Measurements from ENCODE around the gene PLCB1. TPM values are rescaled to one million over a fixed set of nuclear protein-coding genes. Genes with fewer than 3 reads are reported as not detected.
"Not testable (repeated sequence)": the region's sequence is repeated elsewhere in the genome, so short reads cannot be mapped to it uniquely, and the experiment has no call there.

The PLCB1 gene
- polyA plus RNA-seq, 1 donor: 8.5 TPM

DNA sequence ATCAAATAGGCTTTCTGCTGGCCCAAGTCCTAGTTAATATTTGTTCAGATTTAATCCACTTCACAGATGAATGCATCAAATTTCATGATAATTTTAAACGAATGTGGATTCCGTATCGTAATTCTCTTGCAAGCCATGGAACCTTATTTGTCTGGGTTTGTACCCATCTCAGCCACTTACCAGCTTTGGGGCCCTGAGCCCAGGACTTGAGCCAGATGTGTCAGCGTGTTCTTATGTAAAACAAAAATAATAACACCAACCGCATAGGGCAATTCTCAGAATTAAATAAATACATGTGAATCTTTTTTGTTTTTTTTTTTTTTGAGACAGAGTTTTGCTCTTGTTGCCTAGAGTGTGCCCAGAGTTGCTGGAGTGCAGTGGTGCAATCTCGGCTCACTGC lies 654.3 kb downstream of the PLCB1 start:
- no peak for DNase-seq (ENCODE audit: low read depth)

DNA sequence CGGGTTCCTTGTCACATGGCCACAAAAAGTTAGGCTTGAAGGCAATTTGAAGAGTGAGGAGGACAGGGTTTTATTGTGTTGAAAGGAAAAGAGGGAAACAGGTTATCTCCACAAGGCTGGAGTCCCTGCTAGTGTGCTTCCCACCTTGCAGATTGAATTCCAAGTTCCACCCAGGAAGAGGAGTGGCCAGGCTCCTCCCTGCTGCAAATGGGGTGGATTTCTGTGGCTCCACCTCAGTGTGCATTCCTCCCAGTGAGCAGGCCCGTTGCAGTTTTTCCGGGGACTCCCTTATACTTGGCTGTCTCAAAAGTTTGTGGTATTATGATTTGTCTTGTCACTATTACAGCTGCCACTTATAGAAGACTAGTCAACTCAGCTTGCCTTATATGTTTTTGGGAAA lies 655.0 kb downstream of the PLCB1 start:
- DNase-seq (ENCODE audit: low read depth): no peak

DNA sequence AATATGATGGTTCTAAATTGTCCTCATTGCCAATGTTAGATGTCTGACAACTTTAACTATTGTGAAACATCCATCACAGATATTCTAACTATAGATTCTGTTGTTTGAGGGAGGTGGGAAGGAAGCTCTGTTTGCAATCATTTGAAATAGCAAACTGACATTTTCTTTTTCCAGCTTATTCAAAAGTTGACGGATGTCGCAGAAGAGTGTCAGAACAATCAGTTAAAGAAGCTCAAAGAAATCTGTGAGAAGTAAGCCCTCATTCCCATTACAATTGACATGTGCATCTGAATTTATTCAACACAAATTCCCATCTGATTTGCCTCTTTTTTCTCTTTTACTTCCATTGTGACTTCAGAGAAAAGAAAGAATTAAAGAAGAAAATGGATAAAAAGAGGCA lies 656.2 kb downstream of the PLCB1 start:
- no peak for DNase-seq (ENCODE audit: low read depth)

DNA sequence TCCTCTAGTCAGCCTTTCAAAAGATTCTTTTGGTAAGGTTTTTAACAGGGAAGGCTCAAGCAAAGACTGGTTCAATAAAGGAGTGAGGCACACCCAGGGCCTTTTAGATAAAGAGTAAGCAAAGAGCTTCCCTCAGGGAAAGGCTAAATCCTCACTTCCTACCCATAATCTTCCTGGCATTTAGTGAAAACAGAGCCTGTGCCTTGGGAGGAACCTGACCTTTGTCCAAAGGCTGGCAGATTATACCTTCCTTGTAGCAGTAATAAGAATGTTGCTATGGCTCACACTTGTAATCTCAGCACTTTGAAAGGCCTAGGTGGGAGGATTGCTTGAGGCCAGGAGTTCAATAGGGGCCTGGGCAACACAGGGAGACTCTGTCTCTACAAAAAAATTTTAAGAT lies 656.8 kb downstream of the PLCB1 start:
- no peak for DNase-seq (ENCODE audit: low read depth)

DNA sequence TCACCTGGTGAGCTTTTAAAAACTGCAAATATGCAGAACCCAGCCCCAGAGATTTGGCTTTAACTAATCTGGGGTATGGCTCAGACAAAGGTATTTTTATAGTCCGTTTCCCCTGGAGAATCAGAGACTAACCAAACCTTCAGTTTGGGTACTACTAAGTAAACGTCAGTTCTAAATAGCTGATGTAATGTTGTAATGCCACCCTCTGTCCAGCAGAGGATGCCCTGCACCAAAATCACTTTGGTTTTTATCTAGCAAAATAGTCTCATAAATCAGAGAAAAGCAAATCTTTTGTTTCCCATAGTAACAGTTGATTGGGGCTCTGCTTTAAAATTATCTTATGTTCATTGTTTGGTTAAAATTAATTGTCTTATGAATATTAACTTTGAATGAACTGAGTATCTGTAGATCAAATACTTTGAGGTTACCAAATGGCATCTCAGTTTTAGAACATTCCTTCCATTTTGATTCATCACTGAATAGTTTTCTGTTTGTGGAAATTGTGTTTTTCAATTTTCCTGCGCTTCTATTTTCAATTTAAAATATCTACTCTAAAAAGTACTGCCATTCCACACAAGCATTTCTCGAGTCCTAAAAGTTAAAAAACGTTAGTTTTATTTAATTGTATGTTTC lies 658.5 kb downstream of the PLCB1 start:
- no peak for DNase-seq (ENCODE audit: low read depth)

DNA sequence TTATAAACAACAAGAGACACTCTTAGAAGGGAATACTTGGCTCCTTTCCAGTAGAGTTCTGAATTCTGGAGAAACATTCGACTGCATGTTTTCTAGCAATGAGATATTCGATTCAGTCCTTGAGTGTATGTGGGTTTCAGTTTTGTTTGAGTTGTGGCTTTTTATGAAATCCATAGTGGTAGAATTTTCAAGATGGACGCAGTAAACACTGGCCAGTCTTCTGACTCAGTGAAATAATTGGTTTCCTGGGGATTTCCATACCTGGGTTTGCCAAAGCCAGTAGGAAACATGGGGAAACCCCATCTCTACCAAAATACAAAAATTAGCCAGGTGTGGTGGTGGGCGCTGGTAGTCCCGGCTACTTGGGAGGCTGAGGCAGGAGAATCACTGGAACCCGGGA lies 663.3 kb downstream of the PLCB1 start:
- DNase-seq (ENCODE audit: low read depth): no peak

DNA sequence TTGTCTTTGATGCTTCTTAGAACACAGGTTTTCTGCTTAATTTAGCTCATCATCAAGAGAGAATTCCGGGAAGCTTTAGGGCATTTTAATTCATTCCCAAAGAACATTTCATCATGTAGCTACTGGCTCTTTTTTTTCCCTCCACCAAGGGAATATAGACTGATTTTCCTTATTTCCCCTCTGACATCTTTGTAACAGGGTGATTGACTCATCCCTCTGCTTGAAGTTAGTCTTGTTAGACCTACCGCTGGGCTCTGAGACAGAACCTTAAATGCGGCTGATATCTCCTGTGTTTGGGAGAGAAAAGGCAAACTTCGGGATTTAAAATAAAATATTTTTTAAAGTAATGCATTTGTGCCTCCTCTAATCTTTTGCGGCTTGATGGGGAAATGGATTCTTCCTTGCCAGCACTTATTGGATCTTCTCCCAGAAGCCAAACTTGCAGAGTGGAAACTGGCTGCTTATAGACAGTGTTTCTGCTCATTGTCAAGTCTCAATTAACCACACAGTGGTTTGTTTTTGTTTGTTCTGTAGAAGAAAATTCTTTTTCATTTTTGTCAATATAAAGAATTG lies 664.1 kb downstream of the PLCB1 start:
- DNase-seq (ENCODE audit: low read depth): no peak

DNA sequence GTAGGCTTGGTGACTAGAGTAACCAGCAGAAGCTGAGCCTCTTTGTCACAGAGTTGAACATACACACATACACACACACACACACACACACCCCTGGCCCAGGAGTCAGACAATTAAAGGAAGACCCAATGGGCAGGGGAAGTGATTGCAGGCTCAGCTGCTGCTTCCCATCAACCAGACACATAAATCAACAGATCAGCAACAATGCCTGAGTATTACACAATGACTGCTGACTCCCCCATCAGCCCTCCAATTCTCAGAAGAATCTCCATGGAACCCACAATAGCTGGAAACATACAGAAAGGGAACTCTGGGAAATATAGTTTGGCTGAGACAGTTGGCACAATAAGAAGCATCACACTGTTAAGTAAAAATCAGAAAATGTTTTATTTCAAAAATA lies 666.4 kb downstream of the PLCB1 start:
- DNase-seq (ENCODE audit: low read depth): no peak

DNA sequence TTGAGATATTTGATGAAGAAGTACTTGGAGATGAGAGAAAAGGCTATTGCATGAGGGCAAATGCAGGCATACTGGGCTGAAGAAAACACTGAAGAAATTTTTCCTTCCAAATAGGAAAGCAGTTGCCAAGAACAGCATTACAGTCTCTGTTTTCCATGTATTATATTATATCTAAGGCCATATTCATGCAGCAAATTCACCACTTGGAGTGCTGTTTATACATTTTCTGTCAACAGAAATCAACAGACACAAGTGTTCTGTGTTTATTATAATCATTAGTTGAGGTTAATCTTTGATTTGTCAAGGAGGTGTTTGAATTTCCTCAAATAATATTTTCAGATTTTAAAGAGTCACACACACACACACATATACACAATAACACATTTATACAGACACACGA lies 668.0 kb downstream of the PLCB1 start:
- DNase-seq (ENCODE audit: low read depth): no peak

DNA sequence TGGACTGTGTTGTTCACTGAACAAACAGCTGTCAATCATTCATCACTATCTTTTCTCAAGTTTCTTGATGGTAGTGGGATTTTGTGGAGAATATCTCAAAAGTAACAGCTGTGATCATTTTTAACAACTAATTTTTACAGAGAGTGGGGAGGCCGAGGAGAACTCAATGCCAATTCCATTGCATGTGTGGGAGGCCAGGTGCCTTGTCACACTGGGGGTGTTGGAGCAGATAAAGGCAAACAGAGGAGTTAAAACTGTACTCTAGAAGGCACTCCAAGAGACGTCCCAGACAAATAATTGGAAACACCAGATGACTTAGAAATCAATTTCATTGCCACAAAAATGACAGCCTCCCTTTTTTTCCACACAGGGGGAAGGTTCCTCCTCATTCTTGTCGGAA lies 669.6 kb downstream of the PLCB1 start:
- DNase-seq (ENCODE audit: low read depth): no peak

DNA sequence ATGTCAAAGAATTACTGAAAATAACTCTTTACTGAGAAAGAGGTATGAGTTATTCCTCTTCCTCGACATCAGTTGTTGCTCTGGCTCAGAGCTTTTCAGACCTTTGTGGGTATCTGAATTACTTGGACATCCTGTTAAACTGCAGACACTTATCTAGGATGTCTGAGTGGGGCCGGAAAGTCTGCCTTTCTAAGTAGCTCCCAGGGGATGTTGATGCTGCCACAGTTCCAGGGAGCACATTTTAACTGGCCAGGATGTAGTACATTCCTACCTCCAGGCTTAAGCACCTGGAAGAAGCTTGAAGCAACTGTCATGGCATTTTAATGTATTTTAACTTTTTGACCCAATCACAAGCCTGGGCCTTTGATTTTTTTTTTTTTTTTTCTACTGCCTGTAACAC lies 671.0 kb downstream of the PLCB1 start:
- no peak for DNase-seq (ENCODE audit: low read depth)

DNA sequence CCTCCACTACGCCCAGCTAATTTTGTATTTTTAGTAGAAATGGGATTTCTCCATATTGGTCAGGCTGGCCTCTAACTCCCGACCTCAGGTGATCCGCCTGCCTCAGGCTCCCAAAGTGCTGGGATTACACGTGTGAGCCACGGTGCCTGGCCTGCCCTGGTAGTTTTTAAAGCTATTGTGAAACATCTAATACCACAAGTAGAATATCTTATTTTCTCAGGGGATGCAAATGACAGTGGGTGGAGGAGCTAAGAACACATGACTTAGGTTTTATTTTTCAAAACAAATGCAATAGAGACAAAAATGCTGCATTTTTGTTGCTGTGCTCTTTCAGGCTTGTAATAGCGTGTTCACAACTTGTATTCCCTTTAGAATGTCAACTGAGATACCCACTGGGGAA lies 671.9 kb downstream of the PLCB1 start:
- DNase-seq (ENCODE audit: low read depth): no peak

DNA sequence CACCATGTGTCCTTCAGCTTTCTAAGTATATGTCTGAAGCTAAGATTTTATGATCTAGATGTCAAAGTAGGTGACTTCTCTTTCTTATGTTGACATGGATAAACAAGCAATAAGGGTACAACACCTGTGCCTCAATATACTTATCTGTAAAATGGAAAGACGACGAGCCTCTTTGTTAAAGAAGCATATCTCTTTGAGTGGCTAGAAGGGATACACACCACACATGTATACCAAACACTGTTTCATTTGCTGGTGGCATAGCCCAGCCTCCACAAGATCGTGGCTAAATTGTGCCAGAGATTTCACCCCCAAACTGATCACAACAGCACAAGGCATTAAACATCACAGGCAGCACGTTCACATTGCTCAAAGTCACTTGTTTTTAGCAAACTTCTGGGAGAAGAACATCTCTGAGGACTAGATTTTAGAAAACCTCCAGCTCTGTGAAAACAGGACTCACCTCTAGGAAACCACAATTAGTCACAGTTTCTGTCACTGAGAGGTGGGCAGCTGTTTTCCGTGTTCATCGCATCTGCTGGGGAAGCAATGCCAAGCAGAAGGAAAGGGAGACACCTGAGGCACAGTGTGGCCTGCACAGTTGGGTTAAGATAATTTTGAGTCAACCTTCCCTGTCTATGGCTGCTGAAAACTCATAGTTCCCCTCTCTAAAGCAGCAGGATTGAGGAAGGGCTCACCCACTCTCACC lies 673.8 kb downstream of the PLCB1 start:
- DNase-seq (ENCODE audit: low read depth): no peak

DNA sequence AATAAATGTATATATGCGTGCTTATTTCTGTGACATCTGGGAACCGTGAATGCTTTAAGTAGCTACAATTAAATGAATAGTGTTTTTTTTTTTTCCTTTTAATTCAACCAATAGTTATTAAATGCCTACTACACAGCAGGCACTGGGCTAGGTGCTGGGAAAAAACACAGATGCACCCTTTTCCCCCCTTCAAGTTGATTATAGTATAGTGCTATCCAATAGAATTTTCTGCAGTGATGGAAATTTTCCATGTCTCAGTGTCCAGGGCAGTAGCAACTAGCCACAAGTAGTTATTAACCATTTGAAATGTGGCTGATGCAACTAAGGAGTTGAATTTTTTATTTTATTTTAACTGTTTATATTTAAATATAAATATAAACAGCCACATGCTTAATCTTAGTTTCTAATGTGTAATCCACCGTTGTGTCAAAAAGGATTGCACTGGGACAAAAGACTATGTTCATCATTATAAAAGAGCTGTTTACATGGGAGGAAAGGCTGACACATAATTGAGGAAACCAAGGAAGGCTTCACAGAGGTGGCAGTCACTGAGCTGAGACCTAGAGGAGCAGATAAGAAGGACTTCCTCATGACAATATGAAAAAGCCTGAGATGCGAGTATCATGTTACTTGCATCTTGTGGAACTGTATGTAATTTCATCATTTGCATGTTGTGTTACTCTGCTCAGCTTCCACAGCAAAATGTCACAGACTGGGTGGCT lies 675.6 kb downstream of the PLCB1 start:
- no peak for DNase-seq (ENCODE audit: low read depth)

DNA sequence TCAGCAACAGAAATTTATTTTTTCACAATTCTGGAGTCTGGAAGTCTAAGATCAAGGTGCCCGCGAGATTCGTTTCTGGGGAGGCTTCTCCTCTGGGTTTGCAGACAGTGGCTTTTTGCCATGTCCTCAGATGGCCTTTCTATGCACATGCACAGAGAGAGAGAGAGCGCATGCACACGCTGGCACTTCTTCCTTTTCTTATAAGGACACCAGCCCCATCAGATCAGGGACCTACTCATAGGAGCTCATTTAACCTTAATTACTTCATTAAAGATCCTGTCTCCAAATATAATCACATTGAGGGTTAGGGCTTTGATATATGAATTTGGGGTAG lies 676.1 kb downstream of the PLCB1 start:
- no peak for DNase-seq (ENCODE audit: low read depth)

DNA sequence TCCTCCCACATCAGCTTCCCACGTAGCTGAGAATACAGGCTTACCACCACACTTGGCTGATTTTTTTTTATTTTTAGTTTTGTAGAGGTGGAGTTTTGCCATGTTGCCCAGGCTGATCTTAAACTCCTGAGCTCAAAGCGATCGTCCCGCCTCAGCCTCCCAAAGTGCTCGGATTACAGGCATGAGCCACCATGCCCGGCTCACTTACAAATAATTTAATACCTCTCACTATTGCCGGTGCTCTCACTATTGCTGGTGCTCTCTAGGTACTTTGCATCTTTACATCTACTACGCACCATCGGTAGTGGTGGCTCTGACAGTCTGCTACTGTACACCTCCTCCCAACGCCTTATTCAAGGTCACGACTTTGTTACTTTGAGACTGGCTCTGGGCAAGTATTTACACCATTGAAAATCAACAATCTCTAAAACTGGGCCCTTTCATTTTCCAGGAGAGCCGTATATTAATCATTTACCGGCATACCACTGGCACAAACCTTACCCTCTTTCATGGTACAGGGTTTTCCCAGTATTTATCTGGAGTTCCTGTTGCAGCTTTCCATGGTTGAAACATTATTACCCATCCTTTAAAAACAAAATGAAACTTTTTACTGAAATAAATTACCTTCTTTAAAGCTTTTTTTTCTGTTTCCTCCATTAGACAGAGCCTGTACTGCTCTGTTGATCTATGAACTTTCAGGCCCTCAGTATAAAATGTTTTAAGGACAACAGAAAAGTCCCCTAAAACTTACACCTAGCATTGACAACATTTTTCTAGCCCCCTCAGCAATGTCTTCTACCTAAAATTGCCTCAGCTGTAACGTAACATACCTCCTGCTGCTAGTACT lies 677.3 kb downstream of the PLCB1 start:
- no peak for DNase-seq (ENCODE audit: low read depth)

DNA sequence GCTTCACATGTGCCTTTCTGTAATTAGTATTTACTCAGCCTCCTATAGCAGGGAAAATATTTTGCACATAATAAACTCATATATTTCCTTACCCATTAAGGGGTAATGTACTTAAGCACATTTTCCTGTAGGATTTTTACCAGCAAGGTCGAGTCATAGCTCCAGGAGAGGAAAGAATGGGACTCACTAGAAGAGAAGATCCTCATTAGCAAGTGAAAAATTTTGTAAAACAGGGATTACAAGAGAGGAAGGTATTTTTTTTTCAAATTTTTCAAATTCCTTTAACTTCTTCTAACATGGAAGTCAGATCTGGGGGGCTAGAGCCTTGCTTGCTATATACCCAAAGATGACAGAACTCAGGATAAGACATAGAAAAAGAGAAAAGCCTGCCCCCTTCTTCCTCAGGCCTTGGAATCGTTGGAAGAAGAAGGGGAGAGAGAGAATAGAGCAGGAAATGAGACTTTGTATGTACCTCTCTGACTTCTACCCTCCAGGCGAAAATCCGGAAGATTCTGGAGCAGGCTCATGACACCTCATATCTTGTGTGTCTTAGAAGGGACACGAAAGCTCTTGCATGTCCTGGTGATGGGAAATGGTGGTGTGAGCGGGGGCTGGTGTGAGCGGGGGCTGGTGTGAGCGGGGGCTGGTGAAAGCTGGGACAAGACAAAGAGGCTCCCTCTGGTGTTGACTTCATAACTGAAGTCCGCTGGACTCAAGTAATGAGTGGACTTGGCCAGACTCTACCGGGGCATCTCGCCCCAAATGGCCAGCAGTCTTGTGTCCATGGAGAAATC lies 679.9 kb downstream of the PLCB1 start:
- DNase-seq (ENCODE audit: low read depth): no peak

DNA sequence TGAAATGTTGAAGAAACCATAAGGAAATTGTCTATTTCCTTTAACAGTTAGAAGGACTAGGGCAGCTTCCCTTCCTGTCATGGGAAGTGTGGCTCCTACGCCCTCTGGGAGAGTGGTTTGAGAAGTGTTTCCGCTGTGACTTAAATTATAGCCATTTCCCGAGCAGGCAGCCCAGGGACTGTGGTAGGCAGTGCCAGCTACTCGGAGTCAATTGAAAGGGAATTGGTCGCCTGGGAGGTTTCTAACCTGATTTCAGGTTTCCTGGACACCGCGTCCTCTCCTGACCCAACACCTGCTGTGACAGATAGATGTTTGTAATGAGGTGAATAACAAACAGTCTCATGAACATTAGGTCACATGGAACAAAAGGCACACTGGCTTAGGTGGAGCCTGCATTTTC lies 680.8 kb downstream of the PLCB1 start:
- no peak for DNase-seq (ENCODE audit: low read depth)

DNA sequence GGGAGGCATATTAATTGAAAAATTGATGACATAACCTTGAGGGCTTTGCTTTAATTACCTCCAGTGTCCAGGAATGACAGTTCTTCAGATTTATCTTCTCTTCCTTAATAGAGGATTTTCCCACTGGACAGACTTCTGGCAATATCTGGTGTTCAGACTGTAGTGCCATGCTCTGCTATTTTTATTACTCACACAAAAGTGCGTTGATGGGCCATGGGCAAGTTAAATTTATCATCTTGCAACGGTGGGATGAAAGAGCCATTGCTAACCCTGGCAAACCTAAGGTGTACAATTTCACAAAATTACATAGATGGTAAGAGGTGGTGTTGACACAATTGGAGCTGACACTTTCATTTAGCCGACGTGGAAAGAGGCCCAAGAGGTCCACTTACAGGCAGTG lies 683.1 kb downstream of the PLCB1 start:
- no peak for DNase-seq (ENCODE audit: low read depth)

DNA sequence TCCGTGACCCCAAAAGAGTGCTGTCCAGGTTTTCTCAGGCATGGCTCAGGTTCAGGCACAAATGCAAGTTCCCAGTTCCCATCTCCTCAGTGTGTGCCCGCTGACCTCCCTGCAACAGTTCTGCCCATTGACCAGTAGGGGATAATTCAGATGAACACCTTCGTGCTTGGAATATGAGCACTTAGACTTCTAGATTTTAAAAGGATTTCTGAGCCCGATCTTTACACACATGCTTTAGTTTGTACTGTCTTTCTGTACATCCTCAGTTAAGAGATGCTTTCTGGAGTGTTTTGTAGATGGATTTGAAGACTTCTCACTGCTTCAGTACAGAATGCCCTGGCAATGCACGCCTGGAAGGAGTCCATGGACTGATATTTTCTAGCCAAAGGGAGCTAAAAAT lies 697.2 kb downstream of the PLCB1 start:
- no peak for DNase-seq (ENCODE audit: low read depth)

DNA sequence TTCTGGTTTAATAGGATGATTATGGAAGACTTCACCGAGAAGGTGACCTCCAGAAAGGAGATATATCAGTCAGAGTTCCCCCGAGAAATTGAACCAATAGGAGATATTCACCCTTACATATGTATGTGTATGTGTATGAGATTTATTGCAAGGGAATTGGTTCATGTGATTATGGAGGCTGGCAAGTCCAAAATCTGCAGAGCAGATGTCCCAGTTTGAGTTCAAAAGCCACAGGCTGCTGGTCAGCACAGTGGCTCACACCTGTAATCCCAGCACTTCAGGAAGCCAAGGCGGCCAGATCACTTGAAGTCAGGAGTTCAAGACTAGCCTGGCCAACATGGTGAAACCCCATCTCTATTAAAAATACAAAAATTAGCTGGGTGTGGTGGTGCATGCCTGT lies 702.2 kb downstream of the PLCB1 start:
- not testable (repeated sequence) for DNase-seq (ENCODE audit: low read depth)

All from forelimb muscle (tissue), 1 donor.